ENCODE measurements around the gene ATP2C1. TPM values are rescaled to one million over a fixed set of nuclear protein-coding genes. Genes with fewer than 3 reads are reported as not detected.

Gene ATP2C1
- total and polyA plus RNA-seq, 2 donors (not counting 1 experiment from before 2014, with no cell fraction given): 23.9 to 59.2 TPM

- TF ChIP-seq EZH2 (IDR thresholded peaks at IDR 0.05; ENCODE audit: borderline replicate concordance, insufficient read depth, low read depth, low read length, poor library complexity, severe bottlenecking) (no peak), CTCF (IDR thresholded peaks at IDR 0.05) (no peak)
- Histone ChIP-seq H3K36me3 (replicated peaks in 1 of 2; ENCODE audit: control extremely low read depth in 1 of 2, control insufficient read depth in 1 of 2, extremely low read depth in 1 of 2, insufficient read depth in 2 of 2, low read length in 1 of 2) (no peaks in the 10 kb centered on the region), H3K79me2 (ENCODE audit: control insufficient read depth, insufficient read depth, low read length) (no peaks in the 10 kb centered on the region), H3K27ac (ENCODE audit: low read length in 2 of 2) (no peak overlapping the region), H4K20me1 (ENCODE audit: control insufficient read depth, insufficient read depth, low read length, poor library complexity, severe bottlenecking) (no peaks in the 10 kb centered on the region), H3K4me1 (ENCODE audit: control insufficient read depth in 2 of 2, insufficient read depth in 2 of 2, low read length in 2 of 2) (peaks cover 8 to 9% of the 10 kb centered on the region in 2 donors), H2AFZ (ENCODE audit: insufficient read depth, low read depth, low read length, poor library complexity, severe bottlenecking) (peak overlapping the region; percentile 50), H3K27me3 (replicated peaks in 1 of 4; ENCODE audit: control extremely low read depth in 1 of 4, control insufficient read depth in 3 of 4, insufficient read depth in 4 of 4, low read length in 3 of 4) (peaks cover 0 to 9% (median 2%) of the 10 kb centered on the region in 4 experiments), H3K4me3 (ENCODE audit: control extremely low read depth in 1 of 5, extremely low read depth in 1 of 5, insufficient read depth in 1 of 5, low read depth in 2 of 5, low read length in 4 of 5) (no peak overlapping the region), H3K9ac (ENCODE audit: low read length) (peak overlapping the region; percentile 9), H3K4me2 (replicated peaks; ENCODE audit: low read depth, low read length, poor library complexity, severe bottlenecking) (peak overlapping the region; percentile 16), H3K9me3 (ENCODE audit: control extremely low read depth in 1 of 3, control insufficient read depth in 2 of 3, insufficient read depth in 1 of 3, low read length in 2 of 3) (no peaks in the 10 kb centered on the region)
- Mint-ChIP-seq H3K9me3 (ENCODE audit: insufficient read depth) (no peaks in the 10 kb centered on the region), H3K27ac (peak overlapping the region; percentile 22), H3K4me1 (peaks cover 14% of the 10 kb centered on the region), H3K4me3 (peak overlapping the region; percentile 46), H3K27me3 (no peaks in the 10 kb centered on the region)
- 0% methylated on average over 3 of the region's 8 CpGs for WGBS (ENCODE audit: insufficient coverage)
- intact Hi-C loops (cut with micrococcal nuclease): no loop called here
- ChIA-PET POLR2A (no interaction called here), CTCF (interaction anchor here (0.8 kb wide), 1 partner anchor 116 kb away, joined by 4 read pairs; no protein-coding TSS in a partner anchor)
- ATAC-seq (ENCODE audit: low read depth): peak; percentile 58
- DNase-seq: peak; percentile 15
Measured at GRCh38 chr3:130850044-130850797, 43.7 kb upstream of the ATP2C1 start.

- H3K36me3 ChIP-seq (replicated peaks in 1 of 2; ENCODE audit: control extremely low read depth in 1 of 2, control insufficient read depth in 1 of 2, extremely low read depth in 1 of 2, insufficient read depth in 2 of 2, low read length in 1 of 2): no peaks in the 10 kb centered on the region
- H3K4me3 ChIP-seq (ENCODE audit: control extremely low read depth in 1 of 5, extremely low read depth in 1 of 5, insufficient read depth in 1 of 5, low read depth in 2 of 5, low read length in 4 of 5): no peak overlapping the region
- H3K27me3 ChIP-seq (replicated peaks in 1 of 4; ENCODE audit: control extremely low read depth in 1 of 4, control insufficient read depth in 3 of 4, insufficient read depth in 4 of 4, low read length in 3 of 4): peaks cover 0 to 9% (median 2%) of the 10 kb centered on the region in 4 experiments
- H3K27ac Mint-ChIP-seq: no peak overlapping the region
- TF ChIP-seq CTCF (IDR thresholded peaks at IDR 0.05) (no peak), EZH2 (IDR thresholded peaks at IDR 0.05; ENCODE audit: borderline replicate concordance, insufficient read depth, low read depth, low read length, poor library complexity, severe bottlenecking) (no peak)
- intact Hi-C loops (cut with micrococcal nuclease): no loop called here
- POLR2A ChIA-PET: no interaction called here
- H4K20me1 ChIP-seq (ENCODE audit: control insufficient read depth, insufficient read depth, low read length, poor library complexity, severe bottlenecking): no peaks in the 10 kb centered on the region
- peaks cover 14% of the 10 kb centered on the region for H3K4me1 Mint-ChIP-seq
- no peak for DNase-seq
- H3K4me1 ChIP-seq (ENCODE audit: control insufficient read depth in 2 of 2, insufficient read depth in 2 of 2, low read length in 2 of 2): peaks cover 8 to 9% of the 10 kb centered on the region in 2 donors
- no CpG with 5 or more reads among the region's 7 CpGs for WGBS (ENCODE audit: insufficient coverage)
- H3K9me3 ChIP-seq (ENCODE audit: control extremely low read depth in 1 of 3, control insufficient read depth in 2 of 3, insufficient read depth in 1 of 3, low read length in 2 of 3): no peaks in the 10 kb centered on the region
- peak overlapping the region; percentile 16 for H3K4me2 ChIP-seq (replicated peaks; ENCODE audit: low read depth, low read length, poor library complexity, severe bottlenecking)
- H3K4me3 Mint-ChIP-seq: peak overlapping the region; percentile 46
- no peak overlapping the region for H3K27ac ChIP-seq (ENCODE audit: low read length in 2 of 2)
- CTCF ChIA-PET: no interaction called here
- ATAC-seq (ENCODE audit: low read depth): no peak
- no peaks in the 10 kb centered on the region for H3K79me2 ChIP-seq (ENCODE audit: control insufficient read depth, insufficient read depth, low read length)
- no peaks in the 10 kb centered on the region for H3K27me3 Mint-ChIP-seq
- peak overlapping the region; percentile 50 for H2AFZ ChIP-seq (ENCODE audit: insufficient read depth, low read depth, low read length, poor library complexity, severe bottlenecking)
- peak overlapping the region; percentile 9 for H3K9ac ChIP-seq (ENCODE audit: low read length)
- no peaks in the 10 kb centered on the region for H3K9me3 Mint-ChIP-seq (ENCODE audit: insufficient read depth)
Measured at GRCh38 chr3:130850843-130851242, 43.0 kb upstream of the ATP2C1 start.

All from B cell (primary cell).